WTC11 (cell line): ENCODE measurements around the gene PAX8. TPM values are rescaled to one million over a fixed set of nuclear protein-coding genes. Genes with fewer than 3 reads are reported as not detected.

Experiments
- ATAC-seq: fragments of 200-7000 bp; cut with Tn5 transposase; 2 replicates; pipeline ENCODE4 v1.10.0; 2021; ENCODE audit warnings: mild to moderate bottlenecking, moderate library complexity
- CTCF ChIA-PET: fragments of 300-600 bp; sonication (Branson Sonifier 250); formaldehyde crosslinking; loops from one replicate; lab custom pipeline; 2021; ENCODE audit warnings: antibody characterized with exemption; lab: Charles Lee
- POLR2A ChIA-PET: fragments of 350-600 bp; sonication (Branson Sonifier 250); formaldehyde crosslinking; loops from one replicate; lab custom pipeline; 2021; ENCODE audit warnings: antibody characterized with exemption; lab: Charles Lee
- DNase-seq: peaks from one replicate; pipeline ENCODE4 v3.0.0; 2021; ENCODE audit warnings: low spot score
- H3K27ac Mint-ChIP-seq: 2 replicates; pipeline ENCODE4 v1.8.0; 2021; ENCODE audit warnings: mixed read lengths
- H3K27me3 Mint-ChIP-seq: 2 replicates; pipeline ENCODE4 v1.8.0; 2021; ENCODE audit warnings: low read depth, mild to moderate bottlenecking, moderate library complexity, mixed read lengths
- H3K36me3 Mint-ChIP-seq: 2 replicates; pipeline ENCODE4 v1.8.0; 2021; ENCODE audit warnings: mixed read lengths
- H3K4me1 Mint-ChIP-seq: 2 replicates; pipeline ENCODE4 v1.8.0; 2022; ENCODE audit warnings: mixed read lengths
- H3K4me3 Mint-ChIP-seq: 2 replicates; pipeline ENCODE4 v1.8.0; 2021; ENCODE audit warnings: mild to moderate bottlenecking, moderate library complexity, mixed read lengths
- H3K9me3 Mint-ChIP-seq: 2 replicates; pipeline ENCODE4 v1.8.0; 2021; ENCODE audit warnings: mixed read lengths
- ATF3 ChIP-seq: sonication (generic); formaldehyde crosslinking; conservative IDR thresholded peaks from 2 replicates; pipeline ENCODE4 v1.8.1; 2022; ENCODE audit warnings: mild to moderate bottlenecking, missing genetic modification reagents
- GABPB1 ChIP-seq: sonication (generic); formaldehyde crosslinking; IDR thresholded peaks from 2 replicates; pipeline ENCODE4 v1.8.1; 2023; ENCODE audit warnings: mild to moderate bottlenecking, missing genetic modification reagents
- JAZF1 ChIP-seq: fragments of 250-450 bp; sonication (Bioruptor Pico); IDR thresholded peaks from 2 replicates; pipeline ENCODE4 v1.9.0; 2021; ENCODE audit warnings: moderate library complexity, mild to moderate bottlenecking, inconsistent platforms
- JUN ChIP-seq: sonication (generic); formaldehyde crosslinking; IDR thresholded peaks from 2 replicates; pipeline ENCODE4 v1.8.0; 2023; ENCODE audit warnings: mild to moderate bottlenecking, missing genetic modification reagents
- KAT7 ChIP-seq: sonication (generic); formaldehyde crosslinking; IDR thresholded peaks from 2 replicates; pipeline ENCODE4 v1.8.1; 2023; ENCODE audit warnings: missing genetic modification reagents, mild to moderate bottlenecking, borderline replicate concordance
- MLX ChIP-seq: sonication (generic); formaldehyde crosslinking; IDR thresholded peaks from 2 replicates; pipeline ENCODE4 v1.8.1; 2023; ENCODE audit warnings: mild to moderate bottlenecking, missing genetic modification reagents, moderate library complexity
- MXD4 ChIP-seq: fragments of 250-450 bp; sonication (Bioruptor Pico); IDR thresholded peaks from 2 replicates; pipeline ENCODE4 v1.8.0; 2021; ENCODE audit warnings: mild to moderate bottlenecking, moderate library complexity, borderline replicate concordance
- NR1H2 ChIP-seq: sonication (generic); formaldehyde crosslinking; IDR thresholded peaks from 2 replicates; pipeline ENCODE4 v1.9.0; 2021; ENCODE audit warnings: mild to moderate bottlenecking, moderate library complexity, missing genetic modification reagents
- PRDM15 ChIP-seq: sonication (generic); formaldehyde crosslinking; IDR thresholded peaks from 2 replicates; pipeline ENCODE4 v1.8.0; 2022; ENCODE audit warnings: missing genetic modification reagents
- SMAD3 ChIP-seq: sonication (generic); formaldehyde crosslinking; IDR thresholded peaks from 2 replicates; pipeline ENCODE4 v1.8.0; 2022; ENCODE audit warnings: missing genetic modification reagents, mild to moderate bottlenecking, borderline replicate concordance
- TCF7 ChIP-seq: sonication (generic); formaldehyde crosslinking; IDR thresholded peaks from 2 replicates; pipeline ENCODE4 v1.8.0; 2022; ENCODE audit warnings: mild to moderate bottlenecking, low read depth, missing genetic modification reagents, moderate library complexity
- TEAD4 ChIP-seq: sonication (generic); formaldehyde crosslinking; IDR thresholded peaks from 2 replicates; pipeline ENCODE4 v1.8.0; 2022; ENCODE audit warnings: mild to moderate bottlenecking, missing genetic modification reagents
- USF1 ChIP-seq: sonication (generic); formaldehyde crosslinking; IDR thresholded peaks from 2 replicates; pipeline ENCODE4 v1.8.0; 2022; ENCODE audit warnings: mild to moderate bottlenecking, missing genetic modification reagents
- ZNF263 ChIP-seq: sonication (generic); formaldehyde crosslinking; IDR thresholded peaks from 2 replicates; pipeline ENCODE4 v1.8.1; 2022; ENCODE audit warnings: low read depth, mild to moderate bottlenecking, moderate library complexity, missing genetic modification reagents
- ZNF423 ChIP-seq: fragments of 250-450 bp; sonication (Bioruptor Pico); IDR thresholded peaks from 2 replicates; pipeline ENCODE4 v2.1.2; 2022; ENCODE audit warnings: mild to moderate bottlenecking, moderate library complexity
- ZNF512 ChIP-seq: sonication (generic); formaldehyde crosslinking; IDR thresholded peaks from 2 replicates; pipeline ENCODE4 v1.8.1; 2022; ENCODE audit warnings: missing genetic modification reagents, borderline replicate concordance
- ZNF532 ChIP-seq: fragments of 250-450 bp; sonication (Bioruptor Pico); IDR thresholded peaks from 2 replicates; pipeline ENCODE4 v1.9.0; 2021; ENCODE audit warnings: mild to moderate bottlenecking, borderline replicate concordance
- total RNA-seq: library from RNA; stranded (reverse); gene quantifications from 3 replicates; pipeline ENCODE4 v1.2.3, GENCODE V29; 2021

The PAX8 gene
- total RNA-seq, 1 experiment from 2014 or later: 0.35 TPM

GRCh38 chr2:113169586-113169985, 109.1 kb downstream of the PAX8 start:
- no peak for DNase-seq
- no peaks in the 10 kb centered on the region for H3K36me3 Mint-ChIP-seq
- no peak overlapping the region for H3K4me3 Mint-ChIP-seq
- CTCF ChIA-PET: no interaction called here
- H3K27me3 Mint-ChIP-seq: peaks cover 7% of the 10 kb centered on the region; the same call in 1 of the 2 replicates
- TF ChIP-seq USF1 (CRISPR knock-in tag) (no peak), ZNF512 (CRISPR knock-in tag) (no peak), GABPB1 (CRISPR knock-in tag) (no peak), NR1H2 (no peak), PRDM15 (no peak), ATF3 (CRISPR knock-in tag) (no peak), MXD4 (CRISPR knock-in tag) (no peak), KAT7 (CRISPR knock-in tag) (no peak), ZNF532 (CRISPR knock-in tag) (no peak), TEAD4 (CRISPR knock-in tag) (no peak), SMAD3 (no peak), MLX (CRISPR knock-in tag) (no peak), TCF7 (CRISPR knock-in tag) (no peak), ZNF263 (no peak), JAZF1 (CRISPR knock-in tag) (no peak), ZNF423 (CRISPR knock-in tag) (no peak), JUN (CRISPR knock-in tag) (no peak)
- TF ChIP-seq, all 79 proteins: peak for 0
- Mint-ChIP-seq H3K4me1 (peaks cover 20% of the 10 kb centered on the region), H3K9me3 (no peaks in the 10 kb centered on the region; the same call in 1 of the 2 replicates), H3K27ac (no peak overlapping the region)
- no peak for ATAC-seq
- POLR2A ChIA-PET: no interaction called here
